Stimulated activated CD8-positive, alpha-beta memory T cell treated with anti-CD3 and anti-CD28 coated beads, Interleukin-15, amount 100 ng/mL, for 24 hours (primary cell): ENCODE data around the gene SPDYC.
"Not testable (repeated sequence)": the region's sequence is repeated elsewhere in the genome, so short reads cannot be mapped to it uniquely, and the experiment has no call there.

ENCODE experiments used
- DNase-seq: peaks from one replicate; pipeline ENCODE4 v3.0.0-alpha.2; 2020; ENCODE audit warnings: low read depth

The SPDYC gene

GRCh38 chr11:65169164-65169641 is 830 bp upstream of the SPDYC start:
- no peak for DNase-seq

GRCh38 chr11:65172600-65172999 is 2.6 kb downstream of the SPDYC start:
- DNase-seq, result no peak

GRCh38 chr11:65174571-65175010 is 4.6 kb downstream of the SPDYC start:
- DNase-seq, result not testable (repeated sequence)

GRCh38 chr11:65180877-65181568 is 11.0 kb downstream of the SPDYC start:
- DNase-seq, result no peak

- DNase-seq, result peak; percentile 36
These were observed 11.7 kb downstream of the SPDYC start, which contains the start of gene CAPN1 for GRCh38 chr11:65181569-65182257. Gene CAPN1 (plus strand): TSS chr11:65181928. CDS start chr11:65182702, 774 bp downstream.

GRCh38 chr11:65182258-65183170 is 12.5 kb downstream of the SPDYC start:
- DNase-seq, result no peak

GRCh38 chr11:65183201-65183891 is 13.3 kb downstream of the SPDYC start:
- DNase-seq, result no peak

GRCh38 chr11:65184146-65184545 is 14.1 kb downstream of the SPDYC start:
- no peak for DNase-seq

- DNase-seq, result no peak
These were observed 15.1 kb downstream of the SPDYC start for GRCh38 chr11:65185171-65185570.

GRCh38 chr11:65185869-65186341 is 15.9 kb downstream of the SPDYC start:
- no peak for DNase-seq

GRCh38 chr11:65186701-65187100 is 16.7 kb downstream of the SPDYC start:
- no peak for DNase-seq

- no peak for DNase-seq
These were observed 17.2 kb downstream of the SPDYC start for GRCh38 chr11:65187146-65187675.

- DNase-seq, result no peak
These were observed 18.0 kb downstream of the SPDYC start for GRCh38 chr11:65187971-65188461.

GRCh38 chr11:65188486-65188885 is 18.5 kb downstream of the SPDYC start:
- no peak for DNase-seq

GRCh38 chr11:65189191-65189590 is 19.2 kb downstream of the SPDYC start:
- DNase-seq, result no peak

GRCh38 chr11:65194564-65194963 is 24.5 kb downstream of the SPDYC start:
- DNase-seq, result no peak

- no peak for DNase-seq
These were observed 34.1 kb downstream of the SPDYC start for GRCh38 chr11:65204143-65204542.

GRCh38 chr11:65204646-65205601 is 34.9 kb downstream of the SPDYC start:
- DNase-seq, result no peak

GRCh38 chr11:65205602-65205967 is 35.6 kb downstream of the SPDYC start:
- no peak for DNase-seq

GRCh38 chr11:65206441-65206841 is 36.4 kb downstream of the SPDYC start:
- DNase-seq, result no peak
